Keratinocyte (primary cell): Measurements from ENCODE around the gene VMP1. TPM values are rescaled to one million over a fixed set of nuclear protein-coding genes. Genes with fewer than 3 reads are reported as not detected.

ENCODE experiments used
- DNase-seq: peaks from one replicate; pipeline ENCODE4 v3.0.0-alpha.2; 2011; ENCODE audit warnings: low read depth, missing footprints, low spot score
- FAIRE-seq: peaks from 2 replicates; lab custom pipeline; 2011; peaks lifted over from hg19 to GRCh38; lab: Jason Lieb, UNC
- H2AFZ ChIP-seq: 2 replicates; pipeline ENCODE4 v1.6.0; 2012; ENCODE audit warnings: low read length, control low read depth, inconsistent platforms; ENCODE audit not compliant: control insufficient read depth
- H3K27ac ChIP-seq: 2 replicates; pipeline ENCODE4 v1.5.1; 2011; ENCODE audit warnings: low read length; ENCODE audit not compliant: control insufficient read depth, insufficient read depth
- H3K27me3 ChIP-seq: 3 replicates; pipeline ENCODE4 v1.6.0; 2011; ENCODE audit warnings: low read length; ENCODE audit not compliant: control insufficient read depth, insufficient read depth; ENCODE audit errors: extremely low read depth
- H3K36me3 ChIP-seq, 2 experiments: 2 replicates in 1 of 2; 3 replicates in 1 of 2; pipeline ENCODE4 v1.5.1; 2011; ENCODE audit warnings: low read length in 2 of 2, mild to moderate bottlenecking in 1 of 2; ENCODE audit not compliant: control insufficient read depth in 2 of 2, insufficient read depth in 2 of 2; ENCODE audit errors: extremely low read depth in 1 of 2
- H3K4me1 ChIP-seq: 3 replicates; pipeline ENCODE4 v1.5.1; 2011; ENCODE audit warnings: low read length; ENCODE audit not compliant: control insufficient read depth, insufficient read depth; ENCODE audit errors: extremely low read depth
- H3K4me2 ChIP-seq: 3 replicates; pipeline ENCODE4 v1.6.0; 2011; ENCODE audit warnings: low read depth, low read length; ENCODE audit not compliant: control insufficient read depth, insufficient read depth; ENCODE audit errors: extremely low read depth
- H3K4me3 ChIP-seq, 3 experiments: fragments of 200-600 bp in 1 of 3; sonication (generic) in 1 of 3; 2 replicates in 2 of 3; 3 replicates in 1 of 3; pipeline ENCODE4 v1.5.1; 2011 to 2016; ENCODE audit warnings: low read length in 3 of 3, mild to moderate bottlenecking in 3 of 3, control low read depth in 2 of 3, inconsistent platforms in 1 of 3, low read depth in 1 of 3, mixed read lengths in 1 of 3, mixed run types in 1 of 3, moderate library complexity in 1 of 3; ENCODE audit not compliant: control insufficient read depth in 2 of 3, insufficient read depth in 2 of 3; ENCODE audit errors: extremely low read depth in 1 of 3
- H3K79me2 ChIP-seq: 2 replicates; pipeline ENCODE4 v1.6.0; 2012; ENCODE audit warnings: low read length; ENCODE audit not compliant: control insufficient read depth, insufficient read depth
- H3K9ac ChIP-seq: 3 replicates; pipeline ENCODE4 v1.6.0; 2011; ENCODE audit warnings: low read length; ENCODE audit not compliant: control insufficient read depth, insufficient read depth; ENCODE audit errors: extremely low read depth
- H3K9me1 ChIP-seq: 3 replicates; pipeline ENCODE4 v1.6.0; 2011; ENCODE audit warnings: low read length; ENCODE audit not compliant: control insufficient read depth, insufficient read depth; ENCODE audit errors: extremely low read depth
- H3K9me3 ChIP-seq: 2 replicates; pipeline ENCODE4 v1.5.1; 2012; ENCODE audit warnings: low read depth, low read length; ENCODE audit not compliant: control insufficient read depth
- H4K20me1 ChIP-seq: 3 replicates; pipeline ENCODE4 v1.6.0; 2011; ENCODE audit warnings: low read length; ENCODE audit not compliant: control insufficient read depth, insufficient read depth; ENCODE audit errors: extremely low read depth
- EZH2 ChIP-seq: IDR thresholded peaks from one replicate; pipeline ENCODE4 v1.6.1; 2012; ENCODE audit warnings: inconsistent platforms, mild to moderate bottlenecking, low read length, moderate library complexity
- dilution Hi-C: fragments of 300-500 bp; cut with MboI; formaldehyde crosslinking; loops from one replicate; pipeline ENCODE4 v1.7.0; 2020; ENCODE audit warnings: low sequenced_read_pairs; ENCODE audit not compliant: extremely low pct_ligation_motif_present
- polyA plus RNA-seq, 5 experiments: library from polyadenylated mRNA; depleted of rRNA in 3 of 5; stranded (reverse) in 3 of 5; stranded (forward) in 1 of 5; unstranded in 1 of 5; fragments of >200 nt; gene quantifications; 1 replicate in 1 of 5; 2 replicates in 3 of 5; 3 replicates in 1 of 5; pipeline versions ENCODE4 v1.2.1 to v1.2.3, GENCODE V29; 2011 to 2012; ENCODE audit warnings: missing spikeins in 2 of 5, low read depth in 1 of 5, low replicate concordance in 1 of 5
- TF ChIP-seq, protein P1 (sequence below), 3 experiments: IDR thresholded peaks in 1 of 3; conservative IDR thresholded peaks in 1 of 3; optimal IDR thresholded peaks in 1 of 3; 2 replicates in 2 of 3; 3 replicates in 1 of 3; pipeline versions ENCODE3 to v1.5.1; 2011; ENCODE audit warnings: low read length in 3 of 3, mild to moderate bottlenecking in 3 of 3, moderate library complexity in 2 of 3, control low read depth in 1 of 3, inconsistent platforms in 1 of 3; ENCODE audit not compliant: insufficient read depth in 2 of 3; ENCODE audit errors: extremely low read depth in 1 of 3

The VMP1 gene
- polyA plus RNA-seq, 1 donor (not counting 4 experiments of a cell fraction or from before 2014, with no cell fraction given): 303 TPM

- no peak for TF ChIP-seq EZH2
- TF ChIP-seq, protein P1, sequence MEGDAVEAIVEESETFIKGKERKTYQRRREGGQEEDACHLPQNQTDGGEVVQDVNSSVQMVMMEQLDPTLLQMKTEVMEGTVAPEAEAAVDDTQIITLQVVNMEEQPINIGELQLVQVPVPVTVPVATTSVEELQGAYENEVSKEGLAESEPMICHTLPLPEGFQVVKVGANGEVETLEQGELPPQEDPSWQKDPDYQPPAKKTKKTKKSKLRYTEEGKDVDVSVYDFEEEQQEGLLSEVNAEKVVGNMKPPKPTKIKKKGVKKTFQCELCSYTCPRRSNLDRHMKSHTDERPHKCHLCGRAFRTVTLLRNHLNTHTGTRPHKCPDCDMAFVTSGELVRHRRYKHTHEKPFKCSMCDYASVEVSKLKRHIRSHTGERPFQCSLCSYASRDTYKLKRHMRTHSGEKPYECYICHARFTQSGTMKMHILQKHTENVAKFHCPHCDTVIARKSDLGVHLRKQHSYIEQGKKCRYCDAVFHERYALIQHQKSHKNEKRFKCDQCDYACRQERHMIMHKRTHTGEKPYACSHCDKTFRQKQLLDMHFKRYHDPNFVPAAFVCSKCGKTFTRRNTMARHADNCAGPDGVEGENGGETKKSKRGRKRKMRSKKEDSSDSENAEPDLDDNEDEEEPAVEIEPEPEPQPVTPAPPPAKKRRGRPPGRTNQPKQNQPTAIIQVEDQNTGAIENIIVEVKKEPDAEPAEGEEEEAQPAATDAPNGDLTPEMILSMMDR (optimal IDR thresholded peaks at IDR 0.05 in 1 of 3, IDR thresholded peaks at IDR 0.05 in 1 of 3, conservative IDR thresholded peaks at IDR 0.05 in 1 of 3; ENCODE audit: extremely low read depth in 1 of 3, insufficient read depth in 2 of 3, low read length in 3 of 3): no peak
- Histone ChIP-seq H3K4me2 (no peak overlapping the region), H3K27ac (peak overlapping the region; percentile 66), H3K4me1 (peaks cover 4% of the 10 kb centered on the region), H3K9me3 (no peaks in the 10 kb centered on the region), H3K4me3 (no peak overlapping the region), H3K9me1 (no peaks in the 10 kb centered on the region), H2AFZ (no peak overlapping the region), H3K9ac (peak overlapping the region; percentile 24), H3K79me2 (peaks cover 74% of the 10 kb centered on the region), H3K27me3 (no peaks in the 10 kb centered on the region), H4K20me1 (peaks cover 17% of the 10 kb centered on the region), H3K36me3 (peaks cover 31 to 51% of the 10 kb centered on the region in 2 experiments)
- DNase-seq (no peak), FAIRE-seq (no peak)
- dilution Hi-C loops: no loop called here
Measured at GRCh38 chr17:59695945-59696681, 11.3 kb upstream of the VMP1 start.

GRCh38 chr17:59696682-59697277, 10.7 kb upstream of the VMP1 start:
- no peak for FAIRE-seq
- peaks cover 31 to 48% of the 10 kb centered on the region in 2 experiments for H3K36me3 ChIP-seq
- peak overlapping the region; percentile 66 for H3K27ac ChIP-seq

More at GRCh38 chr17:59696682-59697277, 10.7 kb upstream of the VMP1 start:
- Histone ChIP-seq H3K9me1 (no peaks in the 10 kb centered on the region), H3K4me1 (peaks cover 4% of the 10 kb centered on the region), H3K27me3 (no peaks in the 10 kb centered on the region), H2AFZ (no peak overlapping the region), H3K4me2 (no peak overlapping the region), H3K9me3 (no peaks in the 10 kb centered on the region), H3K79me2 (peaks cover 80% of the 10 kb centered on the region), H3K4me3 (no peak overlapping the region), H3K9ac (no peak overlapping the region), H4K20me1 (peaks cover 17% of the 10 kb centered on the region)
- dilution Hi-C loops: no loop called here
- DNase-seq: no peak
- no peak for TF ChIP-seq EZH2
- TF ChIP-seq, protein P1 (optimal IDR thresholded peaks at IDR 0.05 in 1 of 3, IDR thresholded peaks at IDR 0.05 in 1 of 3, conservative IDR thresholded peaks at IDR 0.05 in 1 of 3; ENCODE audit: extremely low read depth in 1 of 3, insufficient read depth in 2 of 3, low read length in 3 of 3): no peak
